Mucosa of gallbladder (tissue), 1 donor: ENCODE data around the gene ZDHHC1. TPM values are rescaled to one million over a fixed set of nuclear protein-coding genes. Genes with fewer than 3 reads are reported as not detected.

Source experiments
- DNase-seq: peaks from one replicate; pipeline ENCODE4 v3.0.0-alpha.2; 2020; ENCODE audit warnings: low spot score
- total RNA-seq: library from RNA; stranded (reverse); gene quantifications from one replicate; pipeline ENCODE4 v1.2.1, GENCODE V29; 2021
- donor health status: DM: no; HTN: no; CAD: no.

ZDHHC1 gene
- total RNA-seq, 1 donor from 2014 or later = 23.2 TPM

DNA sequence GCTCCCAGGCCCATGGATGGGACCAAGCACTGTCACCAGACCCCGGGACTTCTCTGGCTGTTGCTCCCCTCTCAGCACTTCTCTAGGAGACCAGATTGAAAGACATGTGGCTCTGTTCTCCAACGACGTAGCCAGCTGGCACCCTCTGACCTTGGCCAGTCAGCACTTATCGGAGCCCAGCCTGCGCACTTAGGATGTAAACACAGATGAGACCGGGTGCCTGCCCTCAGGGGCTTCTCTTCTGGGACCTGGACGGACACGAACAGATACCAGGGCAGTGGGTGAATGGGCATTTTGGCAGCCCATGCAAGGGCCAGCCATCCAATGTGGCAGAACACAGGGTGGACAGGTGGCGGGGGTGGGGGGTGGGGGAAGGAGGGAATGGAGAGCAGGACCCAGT is 6.6 kb downstream of the ZDHHC1 start:
- DNase-seq = no peak

DNA sequence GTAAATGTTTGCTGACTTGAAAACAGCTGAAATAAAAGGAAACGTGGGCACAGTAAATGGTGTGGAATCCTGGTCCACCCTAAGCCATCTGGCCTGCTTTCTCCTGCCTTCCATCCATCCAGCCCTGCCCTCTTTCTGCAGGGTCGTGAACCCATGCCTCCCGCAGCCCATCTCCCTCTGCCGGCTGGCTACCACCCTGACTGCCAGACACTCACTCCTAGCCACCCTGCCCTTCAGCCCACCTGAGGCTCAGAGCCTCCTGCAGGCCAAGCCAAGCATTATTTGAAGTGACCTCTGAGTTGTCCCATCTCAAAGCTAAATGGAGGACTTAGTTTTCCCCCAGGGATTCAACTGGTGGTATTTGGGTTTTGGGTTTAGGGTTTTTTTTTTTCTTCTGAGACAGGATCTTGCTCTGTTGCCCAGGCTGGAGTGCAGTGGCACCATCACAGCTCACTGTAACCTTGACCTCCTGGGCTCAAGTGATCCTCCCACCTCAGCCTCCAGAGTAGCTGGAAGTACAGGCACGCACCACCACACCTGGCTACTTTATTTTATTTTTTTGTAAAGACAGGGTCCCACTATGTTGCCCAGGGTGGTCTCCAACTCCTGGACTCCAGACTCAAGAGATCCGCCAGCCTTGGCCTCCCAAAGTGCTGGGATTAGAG is 8.4 kb downstream of the ZDHHC1 start:
- DNase-seq = no peak

DNA sequence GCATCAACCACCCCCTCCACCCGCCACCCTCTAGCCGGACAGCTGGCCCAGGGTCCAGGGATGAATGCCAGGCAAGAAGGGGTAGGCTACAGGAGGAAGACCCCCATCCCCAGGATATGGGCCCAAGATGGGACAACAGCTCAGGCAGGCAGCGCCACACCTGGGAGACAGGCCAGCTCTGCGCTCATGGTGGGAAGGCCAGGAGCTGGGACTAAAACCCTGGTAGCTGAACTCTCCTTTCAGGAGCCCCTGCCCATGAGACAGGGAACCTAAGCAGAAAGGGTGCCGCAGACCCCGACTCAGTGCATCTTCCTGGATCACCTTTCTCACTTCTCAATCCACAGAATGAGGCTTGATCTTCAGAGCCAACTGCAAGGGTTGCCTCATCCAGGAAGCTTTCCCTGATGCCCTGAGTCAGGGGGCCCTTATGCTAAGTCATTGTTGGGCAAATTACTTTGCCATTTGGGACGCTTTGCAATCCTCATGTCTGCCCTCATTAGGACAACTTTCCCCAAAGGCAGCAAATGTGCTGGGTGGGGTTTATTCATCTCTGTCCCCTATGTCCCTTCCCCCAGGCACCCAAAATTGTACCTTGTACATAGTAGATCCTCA is 9.0 kb downstream of the ZDHHC1 start:
- DNase-seq = no peak

DNA sequence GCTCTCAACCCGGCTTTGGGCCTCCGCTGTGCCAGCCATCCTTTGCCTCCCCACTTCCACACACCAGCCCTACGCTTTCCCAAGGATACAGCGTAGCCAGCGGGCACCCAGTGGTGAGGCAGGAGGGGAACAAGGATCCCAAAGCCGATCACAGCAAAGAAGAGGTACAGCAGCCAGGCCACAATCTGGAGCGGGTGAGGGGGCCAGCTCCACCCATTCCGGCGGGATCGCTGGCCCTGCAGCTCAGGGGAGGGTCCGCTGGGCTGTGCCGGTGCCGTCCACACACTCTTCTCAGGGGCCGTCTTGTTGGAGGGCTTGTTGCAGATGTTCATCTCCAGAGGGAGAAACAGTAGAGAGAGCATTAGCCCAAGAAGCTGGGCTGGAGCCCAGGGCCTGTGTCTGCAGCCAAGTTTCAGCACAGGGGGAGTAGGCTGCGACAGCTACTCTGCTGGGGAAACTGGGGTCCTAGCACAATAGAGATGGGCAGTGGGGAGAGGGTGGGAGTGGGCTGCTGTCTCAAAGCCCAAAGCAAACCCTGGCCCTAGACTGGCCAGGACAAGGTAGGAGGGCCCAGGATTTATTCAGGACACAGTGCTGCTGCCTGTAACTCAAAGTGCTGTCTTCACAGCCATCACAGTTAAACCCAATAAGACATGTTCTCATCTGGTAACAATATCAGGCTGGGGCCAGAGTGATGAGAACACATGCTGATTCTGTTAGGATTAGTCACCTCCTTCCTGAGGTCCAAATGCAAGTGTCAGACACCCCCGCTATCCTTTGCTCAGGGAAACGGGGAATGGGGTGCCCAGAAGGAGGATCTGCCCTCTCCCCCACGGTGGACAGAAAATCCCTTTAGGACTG is 9.9 kb downstream of the ZDHHC1 start:
- no peak for DNase-seq

DNA sequence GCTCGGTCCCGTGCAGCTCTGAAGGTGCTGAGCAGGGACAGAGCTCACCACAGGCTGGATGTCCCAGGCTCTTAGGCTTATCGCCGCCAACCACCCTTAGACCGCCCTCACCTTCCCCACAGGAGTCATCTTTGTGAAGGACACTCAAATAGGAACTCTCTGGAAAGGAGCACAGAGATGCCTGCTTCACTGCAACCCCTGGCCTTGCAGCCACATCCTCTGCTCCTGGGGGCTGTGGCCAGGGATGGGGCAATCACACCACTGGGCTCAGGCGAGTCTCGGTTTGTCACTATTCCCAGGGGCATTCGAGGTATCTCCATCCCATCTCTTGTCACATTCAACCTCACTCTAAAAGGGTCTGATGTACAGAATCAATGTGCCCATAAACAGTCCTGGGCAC is 10.9 kb downstream of the ZDHHC1 start:
- DNase-seq = no peak

DNA sequence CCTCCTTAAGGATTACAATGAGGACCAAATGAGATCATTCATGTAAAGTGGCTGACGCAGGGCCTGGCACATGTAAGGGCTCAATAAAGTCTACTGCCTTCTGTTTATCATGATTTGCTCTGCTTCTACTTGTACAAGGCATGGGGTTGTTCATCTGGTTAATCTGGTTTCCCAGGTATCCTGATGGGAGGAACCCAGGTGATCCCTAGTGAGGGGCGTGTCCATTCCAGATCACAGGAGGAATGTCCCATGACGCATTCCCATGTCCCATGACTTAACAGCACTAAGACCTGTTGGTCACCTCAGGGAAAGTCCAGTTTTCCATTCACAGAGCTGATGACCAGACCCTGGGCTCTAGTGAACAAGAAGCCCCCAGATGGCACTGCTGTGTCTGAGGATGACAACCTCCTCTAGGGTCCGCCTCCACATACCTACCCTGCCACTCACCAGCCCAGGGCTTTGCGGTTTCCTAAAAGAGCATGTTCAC is 11.5 kb downstream of the ZDHHC1 start:
- peak; percentile 93 for DNase-seq

DNA sequence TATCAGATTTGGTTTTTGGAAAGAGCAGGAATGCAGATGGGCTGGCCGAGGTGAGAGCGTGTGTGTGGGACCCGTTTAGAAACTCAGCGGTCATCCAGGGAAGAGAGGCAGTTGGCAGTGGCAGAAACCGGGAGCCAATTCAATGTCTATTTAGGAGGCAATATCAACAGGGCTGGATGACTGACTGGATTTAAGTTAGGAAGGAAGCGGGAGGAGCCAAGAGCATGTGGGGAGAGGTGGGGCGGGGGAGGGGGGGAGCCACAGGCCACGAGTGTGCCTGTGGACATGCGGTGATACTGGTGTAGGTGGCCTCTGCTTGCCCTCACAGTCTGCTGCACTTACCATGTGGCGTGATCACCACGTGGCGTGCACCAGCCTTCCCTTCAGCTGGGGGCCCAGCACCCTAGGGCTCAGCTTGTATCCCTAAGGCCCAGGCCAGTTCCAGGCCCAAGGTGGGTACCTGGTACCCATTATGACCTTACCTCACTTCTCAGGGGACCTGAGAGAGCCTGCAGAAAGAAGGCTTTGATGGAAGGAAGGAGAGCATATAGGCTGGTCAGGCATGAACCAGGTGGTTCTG is 12.2 kb downstream of the ZDHHC1 start:
- DNase-seq = no peak

DNA sequence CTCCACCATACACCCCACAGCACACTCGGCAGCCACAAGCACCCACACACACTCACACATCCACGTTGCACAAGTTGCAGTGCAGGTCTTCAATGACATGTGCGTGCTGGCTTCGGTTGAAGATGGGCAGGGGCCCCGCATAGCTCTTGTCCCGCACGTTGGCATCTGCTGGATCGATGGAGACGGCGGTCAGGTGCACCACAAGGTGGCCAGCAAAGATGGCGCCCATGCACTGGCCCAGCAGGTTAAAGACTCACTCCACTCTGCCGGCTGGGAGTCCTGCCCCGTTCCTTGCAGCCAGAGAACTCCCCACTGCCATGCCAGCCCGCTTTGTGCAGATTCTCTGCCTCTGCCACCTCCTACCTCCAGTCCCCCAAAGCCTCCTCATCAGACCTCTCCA is 15.4 kb downstream of the ZDHHC1 start:
- DNase-seq = no peak

DNA sequence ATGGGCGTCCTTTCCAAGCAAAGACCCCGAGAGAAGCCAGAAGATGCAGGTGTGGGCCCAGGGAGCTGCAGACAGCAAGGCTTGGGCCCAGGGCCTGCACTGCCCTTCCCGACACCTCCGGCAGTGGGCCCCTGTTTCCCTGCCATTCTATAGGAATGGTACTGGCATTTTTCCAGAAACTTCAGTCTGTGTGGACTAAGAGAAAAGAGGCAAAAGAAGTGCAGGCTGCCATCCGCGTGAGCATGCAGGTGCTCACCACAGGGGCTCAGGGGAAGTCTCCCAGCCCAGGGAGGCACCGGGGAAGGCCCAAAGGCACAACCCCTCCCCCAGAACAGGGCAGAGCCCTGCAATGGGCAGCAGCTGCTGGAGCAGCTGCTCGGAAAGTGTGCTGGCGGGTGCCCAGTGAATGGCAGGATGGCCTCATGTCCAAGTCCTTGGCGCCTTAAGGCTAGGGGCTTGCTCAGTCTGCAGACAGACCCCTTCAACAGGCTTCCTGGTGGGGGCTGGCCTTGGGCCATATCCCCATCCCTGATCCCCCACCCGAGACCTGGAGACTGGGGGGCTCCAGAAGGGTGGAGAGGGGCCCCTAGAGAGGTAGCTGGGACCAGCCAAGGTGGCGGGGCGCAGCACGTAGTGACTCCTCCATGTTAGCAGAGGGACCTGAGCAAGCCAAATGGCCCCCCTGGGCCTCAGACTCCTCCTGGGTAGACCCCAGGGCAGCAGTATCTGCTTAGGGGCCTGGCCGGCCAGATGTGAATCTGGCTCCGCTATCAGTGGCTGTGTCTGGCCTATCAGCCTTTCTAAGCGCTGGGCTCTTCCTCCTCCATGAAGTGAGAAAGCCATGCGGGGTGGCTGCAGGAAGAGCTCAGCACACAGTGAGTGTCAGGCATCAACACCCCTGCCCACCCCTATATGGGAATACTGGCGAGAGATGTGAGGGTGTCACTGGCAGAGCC is 16.2 kb downstream of the ZDHHC1 start:
- DNase-seq = no peak

DNA sequence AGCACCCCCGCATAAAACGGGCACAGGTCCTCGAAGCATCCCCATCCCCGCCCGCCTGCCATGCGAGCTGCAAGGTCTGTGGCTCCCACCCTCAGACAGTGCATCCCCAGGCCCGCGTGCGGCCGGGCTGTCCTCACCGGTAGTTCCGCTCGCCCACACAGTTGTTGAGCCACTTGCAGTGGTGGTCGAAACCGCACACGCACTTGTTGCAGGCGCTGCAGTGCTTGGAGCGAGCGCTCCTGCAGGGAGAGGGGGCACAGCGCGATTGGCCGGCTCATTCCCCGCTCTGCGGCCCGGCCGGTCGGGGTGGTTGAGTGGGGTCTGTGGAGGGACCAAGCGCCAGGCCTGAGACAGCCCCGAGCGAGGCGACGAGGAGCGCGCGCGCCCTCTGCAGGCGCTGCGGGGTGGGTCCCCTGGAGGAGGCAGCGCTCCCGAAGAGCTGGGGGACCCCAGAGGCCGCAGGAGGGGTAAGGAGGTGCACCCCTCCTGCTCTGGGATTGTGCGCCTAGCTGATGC is 17.0 kb downstream of the ZDHHC1 start:
- no peak for DNase-seq

DNA sequence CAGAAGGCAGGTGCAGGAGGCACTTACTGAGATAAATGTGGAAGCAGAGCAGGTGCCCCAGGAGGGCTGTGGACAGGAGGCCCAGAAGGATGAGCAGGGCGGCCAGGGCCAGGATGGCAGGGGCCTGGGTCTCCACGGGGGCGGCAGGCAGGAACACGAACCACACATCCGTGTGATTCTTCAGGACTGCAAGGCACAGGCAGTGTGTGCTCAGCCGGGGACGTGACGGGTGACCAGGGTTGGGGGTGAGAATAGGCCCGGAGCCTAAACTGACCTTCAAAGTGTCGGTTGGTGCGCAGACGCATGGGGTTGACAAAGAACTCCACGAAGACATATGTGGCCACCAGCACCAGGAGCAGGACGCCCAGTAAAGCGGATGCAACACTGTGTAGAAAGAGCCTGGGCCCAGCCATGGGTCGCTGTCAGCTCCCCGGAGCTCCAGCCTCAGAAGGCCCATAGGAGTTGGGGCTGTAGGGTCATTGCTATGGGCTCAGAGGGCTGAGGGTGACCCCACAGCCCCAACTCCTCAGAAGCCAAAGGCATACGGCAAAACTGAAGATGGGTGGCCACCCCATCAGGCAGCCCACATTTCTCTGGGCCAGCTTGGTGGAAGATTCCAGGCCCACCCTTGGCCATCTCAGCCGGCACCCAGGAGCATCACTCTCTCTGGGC is 17.6 kb downstream of the ZDHHC1 start:
- DNase-seq = no peak

DNA sequence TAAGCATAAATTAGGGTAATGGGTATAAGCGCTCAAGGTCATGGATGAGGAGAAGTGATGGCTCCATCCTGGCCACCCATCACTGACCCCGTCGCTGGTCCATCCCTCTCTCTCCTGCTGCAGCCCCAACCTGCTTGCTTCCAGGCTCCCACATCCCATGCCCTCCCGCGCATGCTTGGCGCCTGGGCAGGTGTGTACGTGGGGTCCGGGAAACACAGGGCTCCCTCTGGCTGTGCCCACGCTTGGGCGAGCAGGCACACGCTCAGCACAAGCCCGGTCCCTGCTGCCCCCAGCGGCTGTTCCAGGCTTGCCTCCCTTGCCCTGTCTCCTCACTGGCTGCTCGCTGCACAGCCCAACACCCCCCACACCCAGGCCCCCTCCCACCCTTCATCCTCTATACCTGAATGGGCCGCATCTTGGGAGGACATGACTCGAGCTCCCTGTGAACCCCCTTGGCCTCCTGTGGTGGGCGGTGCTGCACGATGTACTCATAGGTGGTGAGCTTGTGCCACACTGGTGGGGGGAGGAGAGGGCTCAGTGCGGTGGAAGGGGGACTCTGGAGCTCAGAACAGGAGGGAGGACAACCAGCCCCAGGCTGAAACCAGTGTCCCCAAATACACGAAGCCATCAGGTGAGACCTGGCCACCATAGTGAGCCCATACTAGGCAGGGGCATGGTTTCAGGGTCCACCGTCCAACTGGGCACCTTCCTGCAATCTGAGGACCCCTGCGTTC is 18.3 kb downstream of the ZDHHC1 start:
- DNase-seq = no peak

DNA sequence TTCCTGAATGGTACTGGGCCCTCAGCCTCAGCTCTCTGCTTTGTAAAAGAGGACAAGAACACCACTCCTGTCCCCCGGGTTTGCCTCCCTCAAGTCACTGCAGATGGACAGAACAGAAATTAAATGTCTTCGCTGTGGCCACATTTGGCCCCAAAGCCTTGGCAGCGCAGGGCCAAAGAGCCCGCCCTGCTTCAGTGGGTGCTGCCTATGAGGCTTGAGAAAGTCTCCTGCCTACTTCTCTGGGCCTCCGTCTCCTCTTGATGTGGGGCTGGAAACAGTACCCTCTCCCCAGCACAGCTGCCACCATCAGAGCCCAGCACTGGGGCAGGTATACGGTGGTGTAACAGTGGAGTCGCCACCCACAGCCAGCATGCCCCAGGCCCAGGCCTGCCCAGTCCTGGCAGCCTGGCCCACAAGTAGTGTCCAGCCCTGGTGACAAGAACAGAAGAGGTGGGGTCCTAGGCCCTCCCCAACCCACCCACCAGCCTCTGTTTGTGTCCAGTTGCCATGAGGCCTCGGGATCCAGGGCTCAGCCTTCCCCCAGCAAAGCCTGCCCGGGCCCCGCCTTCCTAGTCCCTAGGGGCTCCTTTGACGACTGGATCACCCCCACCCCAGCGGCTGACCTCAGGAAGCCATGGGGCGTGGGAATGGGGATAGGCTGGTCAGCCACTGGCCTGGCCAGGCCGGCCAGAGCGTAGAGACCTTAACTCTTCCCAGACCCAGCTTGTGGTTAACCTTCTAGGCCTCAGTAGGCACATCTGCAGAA is 19.1 kb downstream of the ZDHHC1 start:
- no peak for DNase-seq

DNA sequence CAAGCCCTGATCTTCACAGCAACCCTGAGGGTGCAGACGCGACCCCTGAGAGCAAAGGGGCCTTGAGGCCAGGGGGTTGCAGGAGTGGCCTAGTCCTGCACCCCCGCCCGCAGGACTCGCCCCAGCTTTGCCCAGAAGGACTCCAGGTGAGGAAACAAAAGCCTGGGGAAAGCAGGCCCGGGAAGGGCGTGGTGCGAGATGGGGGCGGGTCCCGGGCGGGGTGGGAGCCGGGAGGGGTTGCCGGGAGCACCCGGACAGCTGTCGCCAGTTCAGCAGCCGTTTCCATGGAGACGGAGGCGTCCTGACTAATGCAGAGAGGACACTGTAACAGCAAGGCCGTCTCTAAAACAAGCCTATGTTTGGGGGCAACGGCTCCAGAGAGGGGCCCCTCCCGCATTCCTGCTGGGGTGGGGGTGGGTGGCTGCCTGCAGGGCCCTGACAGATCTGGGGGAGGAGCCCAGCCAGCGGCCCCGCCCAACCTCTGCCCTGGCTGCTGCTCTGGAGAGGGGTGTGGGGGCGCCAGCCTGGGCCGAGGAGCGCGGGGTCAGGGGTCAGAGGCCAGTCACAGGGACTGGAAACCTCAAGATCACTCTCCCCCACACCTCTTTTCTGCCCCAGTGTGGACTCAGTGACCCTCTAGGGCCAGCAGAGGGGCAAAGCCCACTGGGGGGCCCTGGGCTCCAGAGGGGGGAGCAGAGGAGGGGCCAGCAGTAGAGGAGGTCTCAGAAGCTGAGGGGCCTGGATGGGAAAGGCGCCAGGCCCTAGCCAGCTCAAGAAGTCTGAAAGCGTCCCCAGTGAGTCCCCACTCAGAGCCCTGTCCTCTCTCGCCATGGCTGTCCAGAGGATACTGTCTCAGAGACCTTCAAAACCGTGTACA is 19.9 kb downstream of the ZDHHC1 start:
- peak; percentile 71 for DNase-seq

DNA sequence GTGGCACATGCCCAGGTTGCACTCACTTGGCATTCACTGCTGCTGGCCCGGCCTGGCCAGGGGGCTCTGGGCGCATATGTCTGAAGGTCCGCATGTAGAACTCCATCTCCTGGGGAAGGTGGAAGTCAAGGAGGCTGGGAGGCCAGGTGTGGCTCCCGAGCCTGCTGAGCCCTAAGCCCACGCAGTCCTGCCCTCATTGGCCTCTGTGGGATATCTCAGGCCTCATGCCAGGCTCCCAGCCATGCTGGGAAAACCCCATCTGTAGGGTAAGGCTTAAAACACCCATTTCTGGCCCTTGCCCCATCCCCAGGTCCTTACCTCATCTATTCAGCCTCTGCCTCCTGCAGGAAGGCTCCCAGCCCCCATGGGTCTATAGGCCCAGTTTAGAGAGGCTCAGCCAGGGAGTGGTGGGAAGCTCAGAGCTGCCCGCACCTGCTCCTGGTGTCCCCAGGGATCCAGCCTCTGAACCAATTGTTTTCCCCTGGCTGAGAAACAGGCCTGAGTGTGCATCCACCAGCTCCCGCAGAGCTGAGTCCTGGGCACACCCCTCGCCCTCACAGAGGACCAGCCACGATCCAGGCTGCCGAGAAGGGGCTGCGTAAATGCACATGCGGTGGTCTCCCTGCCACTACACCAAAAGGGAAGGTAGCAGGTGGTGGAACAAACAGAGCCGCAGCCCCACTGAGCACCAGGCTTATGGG is 20.7 kb downstream of the ZDHHC1 start:
- DNase-seq = no peak

DNA sequence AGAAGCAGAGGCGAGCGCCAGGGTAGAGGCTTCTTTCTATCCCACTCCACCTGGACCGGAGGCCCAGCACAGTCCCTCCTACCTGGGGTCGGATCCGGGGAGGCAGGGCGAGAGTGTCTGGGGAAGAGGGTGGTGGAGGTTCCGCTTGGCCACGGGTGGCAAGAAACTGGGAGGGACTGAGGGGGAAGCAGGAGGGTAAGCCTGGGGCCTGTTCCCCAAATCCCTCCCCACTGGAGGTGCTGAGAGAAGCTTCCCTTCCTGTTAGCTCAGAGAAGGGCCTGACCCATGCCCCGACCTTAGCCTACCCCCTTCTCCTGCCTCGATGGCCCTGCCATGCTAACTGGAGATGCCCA is 21.2 kb downstream of the ZDHHC1 start:
- DNase-seq = no peak
